HFFc6 (cell line): ENCODE measurements around the gene CACNG1. TPM values are rescaled to one million over a fixed set of nuclear protein-coding genes. Genes with fewer than 3 reads are reported as not detected.

ENCODE experiments used
- DNase-seq: peaks from one replicate; pipeline ENCODE4 v3.0.0-alpha.2; 2018
- H3K27ac Mint-ChIP-seq: 2 replicates; pipeline ENCODE4 v1.8.0; 2020; ENCODE audit warnings: mild to moderate bottlenecking, mixed read lengths
- H3K27me3 Mint-ChIP-seq: 2 replicates; pipeline ENCODE4 v1.8.0; 2021; ENCODE audit warnings: mild to moderate bottlenecking, moderate library complexity, mixed read lengths; ENCODE audit not compliant: insufficient read depth
- H3K36me3 Mint-ChIP-seq: 2 replicates; pipeline ENCODE4 v1.8.0; 2021; ENCODE audit warnings: low read depth, mixed read lengths
- H3K4me1 Mint-ChIP-seq: 2 replicates; pipeline ENCODE4 v1.8.0; 2020; ENCODE audit warnings: low read depth, mixed read lengths
- H3K4me3 Mint-ChIP-seq: 2 replicates; pipeline ENCODE4 v1.8.0; 2020; ENCODE audit warnings: mild to moderate bottlenecking, moderate library complexity, mixed read lengths
- H3K9me3 Mint-ChIP-seq: 2 replicates; pipeline ENCODE4 v1.8.0; 2020; ENCODE audit warnings: mild to moderate bottlenecking, mixed read lengths
- total RNA-seq, 6 experiments: library from RNA; stranded (reverse); fragmentation: NEBNext Ultra II Directional; extraction: Animal tissue kit (Norgen Biotek cat#: 25700); gene quantifications; 2 replicates in 1 of 6; 3 replicates in 5 of 6; pipeline ENCODE4 v1.2.3, GENCODE V29; 2021
- TF ChIP-seq, protein P1 (sequence below): fragments of 200-600 bp; sonication (generic); IDR thresholded peaks from 2 replicates; pipeline ENCODE4 v1.5.0; 2021; ENCODE audit warnings: antibody characterized with exemption, mild to moderate bottlenecking

Gene CACNG1
- total RNA-seq, 6 experiments from 2014 or later = not detected

- Mint-ChIP-seq H3K36me3 (no peaks in the 10 kb centered on the region), H3K4me3 (no peak overlapping the region), H3K4me1 (no peaks in the 10 kb centered on the region), H3K27me3 (peaks cover 40% of the 10 kb centered on the region), H3K9me3 (peaks cover 11% of the 10 kb centered on the region), H3K27ac (no peak overlapping the region)
- TF ChIP-seq, protein P1, sequence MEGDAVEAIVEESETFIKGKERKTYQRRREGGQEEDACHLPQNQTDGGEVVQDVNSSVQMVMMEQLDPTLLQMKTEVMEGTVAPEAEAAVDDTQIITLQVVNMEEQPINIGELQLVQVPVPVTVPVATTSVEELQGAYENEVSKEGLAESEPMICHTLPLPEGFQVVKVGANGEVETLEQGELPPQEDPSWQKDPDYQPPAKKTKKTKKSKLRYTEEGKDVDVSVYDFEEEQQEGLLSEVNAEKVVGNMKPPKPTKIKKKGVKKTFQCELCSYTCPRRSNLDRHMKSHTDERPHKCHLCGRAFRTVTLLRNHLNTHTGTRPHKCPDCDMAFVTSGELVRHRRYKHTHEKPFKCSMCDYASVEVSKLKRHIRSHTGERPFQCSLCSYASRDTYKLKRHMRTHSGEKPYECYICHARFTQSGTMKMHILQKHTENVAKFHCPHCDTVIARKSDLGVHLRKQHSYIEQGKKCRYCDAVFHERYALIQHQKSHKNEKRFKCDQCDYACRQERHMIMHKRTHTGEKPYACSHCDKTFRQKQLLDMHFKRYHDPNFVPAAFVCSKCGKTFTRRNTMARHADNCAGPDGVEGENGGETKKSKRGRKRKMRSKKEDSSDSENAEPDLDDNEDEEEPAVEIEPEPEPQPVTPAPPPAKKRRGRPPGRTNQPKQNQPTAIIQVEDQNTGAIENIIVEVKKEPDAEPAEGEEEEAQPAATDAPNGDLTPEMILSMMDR = no peak
- no peak for DNase-seq
These were observed 40.2 kb upstream of the CACNG1 start for GRCh38 chr17:67004181-67004580.

GRCh38 chr17:67007266-67007665 lies 37.1 kb upstream of the CACNG1 start:
- Mint-ChIP-seq H3K27me3 (peaks cover 33% of the 10 kb centered on the region), H3K36me3 (no peaks in the 10 kb centered on the region), H3K27ac (no peak overlapping the region), H3K4me3 (no peak overlapping the region), H3K9me3 (peaks cover 11% of the 10 kb centered on the region), H3K4me1 (no peaks in the 10 kb centered on the region)
- DNase-seq = no peak
- TF ChIP-seq, protein P1 = no peak

DNA sequence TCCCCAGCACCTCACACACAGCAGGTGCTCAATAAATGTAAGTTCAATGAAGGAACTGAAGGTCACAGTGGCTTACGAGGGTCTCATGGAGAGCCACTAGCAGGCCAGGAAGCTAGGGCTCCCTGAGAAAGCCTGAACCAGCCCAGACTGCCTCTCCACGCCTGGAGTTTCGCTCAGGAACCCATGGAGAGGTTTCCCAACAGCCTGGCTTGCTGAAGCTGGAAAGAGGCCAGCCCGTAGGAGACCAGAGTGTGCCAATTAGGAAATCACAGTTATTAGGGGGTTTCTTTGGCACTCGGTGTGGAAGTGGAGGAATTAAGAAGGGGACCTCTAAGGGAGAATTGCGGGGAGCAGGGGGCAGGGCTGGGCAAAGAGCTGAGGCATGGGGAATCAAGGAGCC lies 36.3 kb upstream of the CACNG1 start:
- Mint-ChIP-seq H3K9me3 (peaks cover 5% of the 10 kb centered on the region; the same call in 1 of the 2 replicates), H3K27me3 (peaks cover 31% of the 10 kb centered on the region)

GRCh38 chr17:67011527-67012175 lies 32.7 kb upstream of the CACNG1 start:
- no peaks in the 10 kb centered on the region for H3K36me3 Mint-ChIP-seq
- H3K27ac Mint-ChIP-seq = no peak overlapping the region
- H3K27me3 Mint-ChIP-seq = peaks cover 46% of the 10 kb centered on the region
- no peak overlapping the region for H3K4me3 Mint-ChIP-seq
- H3K4me1 Mint-ChIP-seq = no peaks in the 10 kb centered on the region
- TF ChIP-seq, protein P1 = no peak
- H3K9me3 Mint-ChIP-seq = peaks cover 4% of the 10 kb centered on the region; the same call in 1 of the 2 replicates
- no peak for DNase-seq

More for the DNA sequence above, 36.3 kb upstream of the CACNG1 start:
- Mint-ChIP-seq H3K36me3 (no peaks in the 10 kb centered on the region), H3K4me3 (no peak overlapping the region), H3K4me1 (no peaks in the 10 kb centered on the region), H3K27ac (no peak overlapping the region)
- TF ChIP-seq, protein P1 = no peak
- no peak for DNase-seq

DNA sequence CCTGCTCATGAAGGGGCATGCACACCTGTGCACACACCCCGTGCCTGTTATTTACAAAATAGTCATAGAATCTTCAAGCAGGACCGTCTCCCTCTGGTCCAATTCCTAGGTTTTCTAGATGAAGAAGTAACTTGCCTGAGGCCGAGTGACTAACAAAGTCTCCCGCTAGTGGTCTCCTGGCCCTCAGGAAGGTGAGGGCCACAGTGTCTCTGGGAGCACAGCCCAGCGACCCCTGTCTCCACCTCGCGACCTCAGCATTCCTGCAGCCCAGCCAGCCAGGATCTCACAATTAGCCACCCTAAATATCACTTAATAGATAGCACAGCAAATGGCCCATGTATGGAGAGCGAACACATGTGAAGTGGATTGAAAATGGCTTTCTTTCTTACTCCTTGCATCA lies 30.5 kb upstream of the CACNG1 start:
- TF ChIP-seq, protein P1 = no peak
- Mint-ChIP-seq H3K9me3 (peaks cover 2% of the 10 kb centered on the region; the same call in 1 of the 2 replicates), H3K36me3 (no peaks in the 10 kb centered on the region), H3K4me1 (no peaks in the 10 kb centered on the region), H3K27ac (no peak overlapping the region), H3K4me3 (no peak overlapping the region), H3K27me3 (peaks cover 45% of the 10 kb centered on the region)
- DNase-seq = no peak
